Activated naive CD4-positive, alpha-beta T cell treated with anti-CD3 and anti-CD28 coated beads, Interleukin-2, amount 50 U/mL, for 72 hours (primary cell): Measurements from ENCODE around the gene VWA5B2. TPM values are rescaled to one million over a fixed set of nuclear protein-coding genes. Genes with fewer than 3 reads are reported as not detected.
A peak's percentile ranks its signal among the peaks of the same experiment; 100 is the strongest.

Source experiments
- ATAC-seq, 2 donors: fragments of 150-1000 bp; cut with Tn5 transposase; 2 replicates each; pipeline ENCODE4 v1.10.0; 2021; ENCODE audit warnings: mild to moderate bottlenecking in 2 of 2, moderate library complexity in 2 of 2
- DNase-seq, 2 donors: peaks; one replicate each; pipeline ENCODE4 v3.0.0; 2021 to 2022; ENCODE audit warnings: low spot score in 2 of 2
- H3K27ac Mint-ChIP-seq, 2 donors: one replicate each; pipeline ENCODE4 v1.8.0; 2022; ENCODE audit warnings: mild to moderate bottlenecking in 2 of 2, mixed read lengths in 2 of 2
- H3K36me3 Mint-ChIP-seq, 2 donors: one replicate each; pipeline ENCODE4 v1.8.0; 2022; ENCODE audit warnings: mixed read lengths in 2 of 2
- H3K9me3 Mint-ChIP-seq, 2 donors: one replicate each; pipeline ENCODE4 v1.8.0; 2022; ENCODE audit warnings: mixed read lengths in 2 of 2
- total RNA-seq, 2 donors: library from RNA; stranded (reverse); gene quantifications; one replicate each; pipeline ENCODE4 v1.2.3, GENCODE V29; 2022

VWA5B2 gene
- total RNA-seq, 2 donors from 2014 or later = not detected

GRCh38 chr3:184282941-184283340 is 53.6 kb downstream of the VWA5B2 start:
- H3K9me3 Mint-ChIP-seq = no peaks in the 10 kb centered on the region
- no peak for DNase-seq
- no peak overlapping the region for H3K27ac Mint-ChIP-seq
- H3K36me3 Mint-ChIP-seq = no peaks in the 10 kb centered on the region
- no peak for ATAC-seq

GRCh38 chr3:184283681-184284080 is 54.3 kb downstream of the VWA5B2 start:
- Mint-ChIP-seq H3K36me3 (no peaks in the 10 kb centered on the region), H3K9me3 (no peaks in the 10 kb centered on the region), H3K27ac (no peak overlapping the region)
- ATAC-seq = no peak
- DNase-seq = no peak

DNA sequence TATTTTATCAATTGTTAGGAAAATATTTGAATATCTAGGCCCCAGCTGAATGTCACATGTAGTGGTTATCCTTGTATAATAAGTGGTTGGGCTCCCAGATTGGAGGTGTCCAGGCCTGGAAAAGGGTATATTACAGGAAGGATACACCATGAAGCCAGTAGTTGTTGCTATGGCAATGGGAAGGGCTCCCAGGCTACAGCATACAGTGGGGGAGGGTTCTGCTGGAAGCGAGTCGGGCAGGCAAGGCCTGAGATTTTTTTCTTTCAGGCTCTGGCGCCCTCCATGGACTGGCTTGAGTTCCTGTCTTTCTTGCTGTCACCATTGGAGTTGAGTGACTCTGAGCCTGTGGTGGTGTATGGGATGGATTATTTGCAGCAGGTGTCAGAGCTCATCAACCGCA is 55.3 kb downstream of the VWA5B2 start:
- no peak overlapping the region for H3K27ac Mint-ChIP-seq
- H3K9me3 Mint-ChIP-seq = no peaks in the 10 kb centered on the region
- ATAC-seq = peak; percentile 53 to 71
- DNase-seq = peak in 1 of 2 donors; percentile 34
- no peaks in the 10 kb centered on the region for H3K36me3 Mint-ChIP-seq

DNA sequence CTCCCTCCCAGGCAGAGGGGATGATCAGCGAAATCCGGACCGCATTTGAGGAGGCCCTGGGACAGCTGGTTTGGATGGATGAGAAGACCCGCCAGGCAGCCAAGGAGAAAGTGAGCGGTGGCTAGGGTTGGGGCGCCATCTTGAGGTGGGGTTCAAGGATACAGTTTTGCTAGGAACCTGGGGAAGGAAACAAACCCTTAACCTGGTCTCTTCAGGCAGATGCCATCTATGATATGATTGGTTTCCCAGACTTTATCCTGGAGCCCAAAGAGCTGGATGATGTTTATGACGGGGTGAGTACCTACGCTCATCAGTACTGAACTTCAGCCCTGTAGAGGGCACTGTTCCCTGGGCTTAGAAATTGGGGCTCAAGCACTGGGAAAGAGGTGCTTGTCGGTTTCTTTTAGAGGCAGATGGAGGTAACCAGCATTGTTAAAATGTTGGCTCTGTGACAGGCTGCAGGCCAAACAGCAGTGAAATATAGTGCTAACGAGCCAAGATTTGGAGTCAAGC is 60.1 kb downstream of the VWA5B2 start:
- DNase-seq (peak in 1 of 2 donors; percentile 79), ATAC-seq (peak; percentile 82 to 85)
- Mint-ChIP-seq H3K9me3 (no peaks in the 10 kb centered on the region), H3K27ac (no peak overlapping the region), H3K36me3 (no peaks in the 10 kb centered on the region)

DNA sequence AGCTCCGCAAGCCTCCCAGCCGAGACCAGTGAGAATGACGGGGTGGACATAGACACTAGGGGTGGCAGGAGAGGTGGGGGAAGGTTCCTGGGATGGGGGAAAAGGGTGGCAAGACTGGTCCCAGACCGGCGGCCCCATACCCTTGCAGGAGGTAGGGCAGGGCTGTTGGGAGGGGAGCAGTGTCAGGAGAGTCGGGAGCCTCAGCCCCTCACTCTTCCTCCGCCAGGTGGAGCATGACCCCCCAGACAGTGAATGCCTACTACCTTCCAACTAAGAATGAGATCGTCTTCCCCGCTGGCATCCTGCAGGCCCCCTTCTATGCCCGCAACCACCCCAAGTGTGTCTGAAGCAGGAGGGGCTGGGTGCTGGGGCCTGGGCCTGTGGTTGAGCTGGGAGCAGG is 60.9 kb downstream of the VWA5B2 start:
- Mint-ChIP-seq H3K9me3 (no peaks in the 10 kb centered on the region), H3K27ac (no peak overlapping the region), H3K36me3 (no peaks in the 10 kb centered on the region)
- DNase-seq (no peak), ATAC-seq (no peak)

- Mint-ChIP-seq H3K9me3 (no peaks in the 10 kb centered on the region), H3K36me3 (no peaks in the 10 kb centered on the region), H3K27ac (no peak overlapping the region)
- DNase-seq = no peak
- no peak for ATAC-seq
These were observed 61.8 kb downstream of the VWA5B2 start for GRCh38 chr3:184291044-184291737.

Other genes starting within 250 kb of the VWA5B2 start
- 10 to 100 TPM in 1 of 2 donors, 1 to 10 TPM in 1; 9.1 to 22.4 TPM for gene ABCC5, start 211.7 kb upstream of the VWA5B2 start, total RNA-seq
- not detected for gene HTR3D, start 197.8 kb upstream of the VWA5B2 start, total RNA-seq
- gene HTR3C, start 176.5 kb upstream of the VWA5B2 start, total RNA-seq = not detected
- not detected for gene HTR3E, start 132.5 kb upstream of the VWA5B2 start, total RNA-seq
- 10 to 100 TPM; 48.6 to 56.1 TPM for gene EIF2B5, start 94.2 kb upstream of the VWA5B2 start, total RNA-seq
- gene DVL3, start 74.2 kb upstream of the VWA5B2 start, total RNA-seq = 10 to 100 TPM; 30.1 to 41.7 TPM
- gene AP2M1, start 54.7 kb upstream of the VWA5B2 start, total RNA-seq = 100 to 1,000 TPM; 207 to 288 TPM
- gene ABCF3, start 43.4 kb upstream of the VWA5B2 start, total RNA-seq = 10 to 100 TPM; 76.6 to 81.3 TPM
- 10 to 100 TPM; 35.5 to 35.8 TPM for gene ALG3, start 19.4 kb downstream of the VWA5B2 start, total RNA-seq
- gene EEF1AKMT4, start 20.1 kb downstream of the VWA5B2 start, total RNA-seq = 1 to 10 TPM; 8.3 to 9.9 TPM
- under 1 TPM; 0.18 to 0.34 TPM for gene CAMK2N2, start 32.0 kb downstream of the VWA5B2 start, total RNA-seq
- gene ECE2, start 46.4 kb downstream of the VWA5B2 start, total RNA-seq = under 1 TPM in 1 of 2 donors, not detected in 1; 0.18 TPM
- gene PSMD2, start 69.7 kb downstream of the VWA5B2 start, total RNA-seq = 100 to 1,000 TPM; 241 to 252 TPM
- 100 to 1,000 TPM; 256 to 376 TPM for gene EIF4G1, start 85.0 kb downstream of the VWA5B2 start, total RNA-seq
- 1 to 10 TPM; 4.1 to 6.8 TPM for gene FAM131A, start 108.0 kb downstream of the VWA5B2 start, total RNA-seq
- 10 to 100 TPM in 1 of 2 donors, 1 to 10 TPM in 1; 6.5 to 13.9 TPM for gene CLCN2, start 132.0 kb downstream of the VWA5B2 start, total RNA-seq
- 100 to 1,000 TPM; 112 to 177 TPM for gene POLR2H, start 132.1 kb downstream of the VWA5B2 start, total RNA-seq
- gene THPO, start 148.6 kb downstream of the VWA5B2 start, total RNA-seq = not detected
- under 1 TPM in 1 of 2 donors, not detected in 1; 0.49 TPM for gene CHRD, start 150.5 kb downstream of the VWA5B2 start, total RNA-seq